ENCODE results near the gene CADM1.

Gene CADM1

DNA sequence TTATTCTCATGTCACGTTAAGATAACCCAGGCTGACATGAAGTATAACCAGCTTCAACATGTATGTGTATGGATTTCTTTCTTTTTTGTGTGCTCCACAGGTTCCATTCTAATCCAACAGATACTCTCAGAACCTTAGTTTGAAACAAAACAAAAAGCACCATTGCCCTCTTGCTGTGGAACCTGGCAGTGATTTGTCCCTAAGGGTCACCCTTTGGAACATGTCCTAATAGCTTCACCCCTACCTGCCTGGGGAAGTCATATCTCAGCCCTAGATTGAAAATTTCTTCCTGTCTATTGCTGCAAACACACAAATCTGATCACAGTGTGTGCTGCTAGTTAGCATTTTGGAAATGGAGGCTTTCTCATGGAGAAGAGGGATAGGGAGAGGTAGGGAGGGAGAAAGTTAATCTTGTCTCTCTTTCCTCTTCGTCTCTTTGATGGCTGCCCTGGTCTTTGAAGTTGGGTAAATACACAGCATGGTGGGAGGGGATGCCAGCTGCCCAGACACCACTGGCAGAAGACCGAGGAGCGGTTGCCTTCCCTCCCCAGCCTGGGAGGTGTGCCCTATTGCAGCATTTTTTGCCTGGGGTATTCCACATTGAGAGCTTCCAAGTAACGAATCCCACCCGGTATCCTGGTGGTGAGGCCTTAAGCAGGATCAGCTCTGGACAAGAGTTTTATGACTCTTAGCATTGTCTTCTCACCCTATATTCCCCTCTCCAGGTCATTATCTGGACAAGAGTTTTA, 11.6 kb upstream of the CADM1 start:
- DNase-seq, result no peak

DNA sequence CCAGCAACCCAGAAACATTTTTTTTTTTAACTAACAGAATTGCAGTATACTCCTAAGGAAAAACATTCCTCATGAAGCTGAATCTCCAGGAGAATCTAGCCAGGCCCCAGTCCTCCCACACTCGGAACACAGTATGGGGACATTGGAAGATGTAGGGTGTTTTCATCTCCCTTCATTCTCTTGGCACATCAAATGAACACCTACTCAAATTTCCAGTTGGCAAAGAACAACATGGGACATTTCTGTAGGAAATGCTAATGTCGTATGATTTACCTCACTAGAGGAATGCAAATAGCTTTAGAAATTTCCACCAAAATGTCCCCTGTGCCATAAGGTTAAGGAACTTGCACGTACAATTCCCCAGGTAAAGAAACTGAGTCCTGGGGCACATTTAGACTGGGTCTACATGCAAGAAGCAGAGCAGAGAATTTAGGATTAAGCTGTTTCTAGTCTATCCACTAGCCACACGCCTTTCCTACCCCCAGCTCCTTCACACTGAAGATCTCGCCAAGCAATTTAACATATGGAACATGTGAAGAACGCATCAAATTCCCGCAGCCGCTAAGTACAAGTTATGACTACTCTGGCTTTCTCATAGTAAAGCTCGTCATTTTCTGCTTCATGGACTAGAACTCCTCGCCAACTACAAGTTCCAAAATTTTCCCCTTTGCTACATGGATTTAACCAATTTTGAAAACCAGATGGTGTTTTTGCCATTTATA, 2.9 kb upstream of the CADM1 start:
- no peak for DNase-seq

GRCh38 chr11:115505175-115505574, 960 bp upstream of the CADM1 start:
- no peak for DNase-seq

GRCh38 chr11:115503886-115504275, 334 bp downstream of the CADM1 start:
- DNase-seq, result no peak

DNA sequence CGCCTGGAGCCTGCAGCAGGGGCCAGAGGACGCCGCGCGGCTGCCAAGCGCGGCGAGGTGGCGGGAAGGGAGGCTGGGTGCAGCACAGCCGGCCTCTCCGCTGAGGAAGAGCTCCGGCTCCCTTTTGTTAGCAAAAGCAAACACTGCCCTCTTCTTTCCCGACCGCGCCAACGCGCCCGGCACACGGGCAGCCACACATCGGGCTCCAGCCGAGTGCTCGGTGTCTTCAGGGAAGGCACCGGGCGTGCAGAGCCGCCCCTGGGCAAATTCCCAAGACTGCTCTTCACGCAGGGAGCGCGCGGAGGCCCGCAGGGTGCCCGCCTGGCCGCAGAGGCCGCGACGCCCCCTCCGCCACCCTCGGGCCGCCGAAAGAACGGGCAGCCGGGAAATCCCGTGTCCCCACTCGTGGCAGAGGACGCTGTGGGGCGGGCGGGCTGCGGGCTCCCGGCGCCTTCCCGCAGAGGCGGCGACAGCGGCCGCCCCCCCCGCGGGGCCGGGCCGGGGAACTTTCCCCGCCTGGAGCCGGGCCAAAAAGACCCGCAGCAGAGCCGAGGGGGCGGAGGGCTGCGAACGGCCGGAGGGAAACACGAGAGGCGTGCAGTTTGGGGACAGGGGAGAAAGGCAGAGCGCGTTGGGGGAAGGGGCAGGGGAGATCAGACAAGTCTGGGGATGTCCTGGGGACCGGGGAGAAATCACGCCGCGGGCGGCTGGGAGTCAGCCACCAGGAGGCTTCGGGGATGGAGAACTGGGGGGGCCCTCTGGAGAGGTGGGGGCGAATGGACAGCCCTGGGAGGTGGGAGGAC, 931 bp downstream of the CADM1 start:
- no peak for DNase-seq

GRCh38 chr11:115502636-115503082, 1.6 kb downstream of the CADM1 start:
- no peak for DNase-seq

DNA sequence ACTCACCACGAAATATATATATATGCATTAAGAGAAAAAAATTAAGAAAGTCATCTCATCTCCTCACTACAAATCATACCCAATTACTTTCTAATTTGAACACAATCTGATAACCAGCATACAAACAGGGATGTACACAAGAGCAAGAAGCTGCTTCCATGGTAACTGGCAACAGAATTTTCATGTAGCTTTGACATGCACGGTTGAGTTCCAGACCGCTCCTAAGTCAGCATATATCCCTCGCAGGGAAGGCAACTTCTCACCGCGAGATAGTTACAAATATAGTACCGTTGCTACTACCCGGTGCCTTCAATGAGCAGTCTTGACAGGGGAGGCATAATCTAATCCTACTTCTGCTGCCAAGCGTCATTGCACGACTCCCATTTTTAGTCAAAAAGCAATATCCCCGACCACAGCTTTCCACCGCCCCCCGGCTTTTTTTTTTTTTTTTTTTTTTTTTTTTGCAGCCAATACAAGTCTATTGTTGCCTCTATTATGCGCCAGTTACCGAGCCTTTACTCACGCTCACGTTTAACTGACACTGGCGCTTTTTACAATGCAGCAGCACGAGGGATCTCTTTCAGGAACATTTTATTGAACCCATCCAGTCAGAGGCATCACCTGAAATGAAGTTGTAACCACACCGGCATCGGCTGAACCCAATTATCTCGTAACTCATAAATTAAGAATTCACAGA, 2.2 kb downstream of the CADM1 start:
- no peak for DNase-seq

DNA sequence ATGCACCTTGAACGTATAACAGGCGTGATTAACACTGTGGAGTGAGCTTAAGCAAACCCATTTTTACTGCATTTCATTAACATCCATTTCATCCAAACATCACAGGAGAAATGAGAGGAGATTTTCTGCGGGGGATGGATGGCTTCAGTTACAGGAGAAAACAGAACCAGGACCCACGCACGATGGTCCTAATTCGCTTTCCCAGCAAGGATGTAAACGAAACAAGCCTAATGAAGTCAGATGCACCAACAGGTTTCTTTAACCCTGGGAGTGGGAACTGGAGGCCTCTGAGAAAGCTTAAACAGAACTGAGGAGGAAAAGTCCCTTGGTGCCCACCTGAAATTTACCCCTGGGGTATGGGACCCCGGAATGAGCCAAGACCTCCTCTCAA, 2.7 kb downstream of the CADM1 start:
- no peak for DNase-seq

DNA sequence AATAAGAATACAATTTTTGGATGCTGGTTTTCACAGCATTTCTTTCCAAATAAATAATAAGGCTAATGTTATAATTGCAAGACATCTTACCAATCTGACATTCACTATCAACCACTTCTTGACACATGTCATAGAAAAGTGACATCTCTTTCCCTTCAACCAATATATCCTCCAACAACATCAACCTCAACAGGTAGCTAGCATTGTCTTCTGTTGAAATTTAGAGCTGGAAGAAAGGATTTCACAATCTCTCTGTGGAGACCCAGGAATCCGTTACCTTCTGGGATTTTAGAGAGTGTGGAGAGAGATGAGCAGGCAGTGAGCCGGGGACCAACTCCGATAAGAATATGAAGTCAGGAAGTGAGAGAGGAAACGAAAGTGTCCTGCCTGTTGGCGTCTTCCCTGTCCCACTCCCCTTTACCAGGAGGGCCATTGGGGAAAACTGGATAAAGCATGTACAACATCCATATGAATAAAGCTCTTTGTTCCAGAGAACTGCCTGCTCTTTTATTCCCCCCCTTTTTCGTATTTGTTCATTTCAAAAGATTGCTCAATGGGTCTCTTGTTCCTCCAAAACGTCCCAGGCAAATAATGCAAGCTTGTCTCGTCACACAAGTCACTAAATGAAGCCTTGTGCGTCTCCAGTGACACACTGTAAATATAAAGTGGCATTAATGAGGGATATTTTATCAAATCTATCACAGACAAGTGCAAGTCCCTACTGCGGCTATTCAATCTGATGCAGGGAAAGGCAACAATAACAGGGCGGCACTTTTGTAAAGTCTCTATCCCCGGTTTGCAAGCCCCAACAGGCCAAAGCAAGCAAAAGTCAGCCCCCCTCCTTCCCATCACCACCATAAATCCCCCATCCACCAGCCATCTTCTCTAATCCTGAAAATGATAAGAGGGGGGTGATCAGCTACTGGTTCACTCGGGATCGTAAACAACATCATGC, 3.4 kb downstream of the CADM1 start:
- no peak for DNase-seq

- DNase-seq, result no peak
Observed at GRCh38 chr11:115499891-115500290, 4.3 kb downstream of the CADM1 start.

DNA sequence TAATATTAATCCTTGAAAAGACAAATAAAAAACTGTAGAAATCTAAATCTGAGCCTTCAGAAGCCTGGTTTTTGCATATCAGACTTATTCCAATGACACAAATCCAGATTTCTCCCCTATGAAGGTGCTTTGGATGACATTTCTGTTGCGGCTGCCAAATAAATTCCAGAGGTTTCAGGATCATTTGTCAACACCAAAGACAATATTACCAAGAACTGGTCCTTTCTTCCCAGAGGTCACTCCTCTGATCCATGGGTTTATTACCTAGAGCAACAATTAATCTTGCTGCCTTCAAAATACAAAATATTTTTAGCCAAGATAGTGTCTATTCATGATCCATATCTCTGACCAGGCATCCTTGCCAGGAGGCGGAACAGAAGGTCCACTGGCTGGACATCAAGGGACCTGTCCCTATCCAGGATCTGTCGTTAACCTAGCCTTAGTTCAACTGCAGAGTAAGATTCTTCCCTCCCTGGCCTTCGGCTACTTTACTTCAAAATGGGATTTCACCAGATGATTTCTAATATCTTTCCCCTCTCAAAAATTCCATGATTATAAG, 4.9 kb downstream of the CADM1 start:
- no peak for DNase-seq

- DNase-seq, result no peak
Observed at GRCh38 chr11:115498354-115498753, 5.9 kb downstream of the CADM1 start.

- DNase-seq, result no peak
Observed at GRCh38 chr11:115497303-115497702, 6.9 kb downstream of the CADM1 start.

DNA sequence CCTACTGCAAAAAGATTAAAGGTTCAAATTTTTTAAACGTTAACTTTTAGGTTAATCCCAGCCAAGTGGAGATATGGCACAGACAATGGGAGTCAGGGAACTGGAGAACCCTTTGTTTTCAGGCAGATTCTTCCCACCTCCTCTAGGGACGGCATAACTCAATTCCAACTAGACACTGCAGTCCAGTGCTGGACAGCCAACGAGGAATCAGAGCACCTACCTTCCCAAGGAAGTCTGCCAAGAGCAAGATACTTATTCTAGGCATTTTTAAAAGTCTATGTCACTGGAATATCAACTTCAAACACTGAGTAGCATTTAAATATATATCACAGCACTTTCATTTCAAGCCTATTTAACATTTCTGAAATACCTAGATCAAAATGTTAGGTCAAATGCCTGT, 7.3 kb downstream of the CADM1 start:
- no peak for DNase-seq

GRCh38 chr11:115493905-115494304, 10.3 kb downstream of the CADM1 start:
- DNase-seq, result no peak

GRCh38 chr11:115493488-115493887, 10.7 kb downstream of the CADM1 start:
- DNase-seq, result no peak

DNA sequence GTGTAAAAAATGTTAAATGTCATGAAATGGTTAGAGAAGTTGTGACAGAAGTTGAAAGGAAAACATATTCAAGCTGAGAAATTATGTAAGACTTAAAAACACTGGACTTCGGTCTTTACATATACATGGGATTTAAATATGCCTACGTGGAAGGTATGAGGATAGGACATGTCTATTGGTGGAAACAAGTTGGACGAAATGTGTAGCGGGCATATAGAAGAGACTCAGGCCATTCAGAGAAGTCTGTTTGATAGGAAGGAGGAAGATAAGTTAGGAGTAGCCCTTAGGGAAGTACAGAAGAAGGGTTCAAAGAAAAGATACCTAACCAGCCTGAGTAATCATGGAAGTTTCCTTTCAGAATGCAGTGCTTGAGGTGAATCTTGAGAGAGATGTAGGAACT, 14.7 kb downstream of the CADM1 start:
- DNase-seq, result no peak

DNA sequence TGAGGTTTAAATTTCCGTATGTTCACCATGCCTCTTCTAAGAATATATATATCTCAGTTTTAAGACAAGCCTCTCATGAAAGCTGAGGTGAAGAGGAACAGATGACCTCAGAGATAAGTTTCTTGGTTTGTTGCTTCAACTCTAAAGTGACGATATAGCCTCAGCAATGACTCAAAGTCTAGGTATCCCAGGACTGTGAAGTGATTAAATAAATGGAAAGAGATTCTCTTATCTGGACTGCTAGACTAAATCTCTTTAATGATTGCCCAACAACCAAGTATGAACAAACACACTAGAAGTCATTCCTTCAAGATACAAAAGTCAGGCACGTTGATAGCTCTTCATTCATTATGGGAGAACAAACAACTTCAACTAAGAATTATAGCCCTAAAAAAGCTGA, 15.3 kb downstream of the CADM1 start:
- DNase-seq, result no peak

DNA sequence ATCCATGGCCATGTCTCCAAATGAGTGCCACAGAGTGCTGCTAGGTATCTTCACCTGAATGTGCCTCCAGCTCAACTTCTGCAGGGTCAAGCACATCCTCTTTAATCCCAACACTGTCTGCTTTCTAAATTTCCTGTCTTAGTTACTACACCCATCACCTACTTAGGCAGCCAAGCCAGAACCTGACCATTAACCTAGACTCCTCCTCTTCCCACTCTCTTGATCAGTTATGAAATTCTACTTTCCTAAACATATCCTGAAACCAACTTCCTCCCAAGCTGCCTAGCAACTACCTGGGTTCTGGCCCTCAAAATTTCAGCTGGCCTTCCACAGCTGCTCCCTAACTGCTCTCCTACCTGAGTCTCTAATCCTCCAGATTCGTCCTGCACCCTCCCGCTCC, 22.7 kb downstream of the CADM1 start:
- no peak for DNase-seq

DNA sequence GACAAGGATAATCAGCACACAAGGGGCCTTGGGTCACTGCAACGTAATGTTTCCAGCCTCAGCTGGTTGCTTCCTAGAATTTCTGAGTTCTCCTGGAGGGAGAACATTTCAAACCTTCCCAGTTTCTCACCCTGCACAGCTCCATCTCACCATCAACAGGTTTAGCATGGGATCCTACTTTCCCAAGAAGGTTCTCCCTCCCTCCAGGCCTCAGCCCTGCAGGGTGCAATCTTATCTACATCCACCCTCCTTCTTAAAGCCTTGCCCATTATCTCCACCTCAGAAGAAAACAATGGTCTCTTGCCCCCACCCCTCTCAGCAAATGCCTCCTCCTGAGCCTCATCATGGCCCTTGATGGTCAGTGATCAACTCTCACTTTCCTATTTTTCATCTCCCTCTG, 23.6 kb downstream of the CADM1 start:
- no peak for DNase-seq

GRCh38 chr11:115477410-115477809, 26.8 kb downstream of the CADM1 start:
- no peak for DNase-seq

All from stimulated activated CD4-positive, alpha-beta T cell treated with anti-CD3 and anti-CD28 coated beads, Interleukin-12 subunit alpha, Interleukin-12 subunit beta, amount 100 ng/mL, for 4 hours (primary cell).